Epidermal melanocyte (primary cell): ENCODE results near the gene HILPDA.
"Not testable (repeated sequence)": the region's sequence is repeated elsewhere in the genome, so short reads cannot be mapped to it uniquely, and the experiment has no call there.

Experiments
- DNase-seq: peaks from one replicate; pipeline ENCODE4 v3.0.0; 2011; ENCODE audit warnings: low spot score; ENCODE audit not compliant: insufficient read length

HILPDA gene

DNA sequence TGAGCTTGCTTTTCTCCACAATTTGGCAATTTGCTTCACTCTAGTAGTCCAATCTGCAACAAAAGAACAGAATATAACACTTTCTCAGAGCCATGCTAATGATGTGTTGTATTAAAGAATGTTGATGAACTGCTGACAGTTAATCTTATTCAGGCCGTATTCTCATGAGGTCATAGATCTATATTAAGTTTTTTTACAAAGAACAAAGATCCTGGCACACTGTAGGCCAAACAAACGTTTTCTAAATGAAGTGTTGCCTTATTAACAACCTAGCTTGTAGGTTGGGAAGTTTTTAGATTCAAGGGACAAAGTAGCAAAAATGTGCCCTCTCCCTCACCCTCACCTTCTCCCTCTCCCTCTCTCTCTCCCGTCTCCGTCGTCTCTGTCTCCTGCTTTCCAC lies 6.8 kb downstream of the HILPDA start:
- DNase-seq: no peak

DNA sequence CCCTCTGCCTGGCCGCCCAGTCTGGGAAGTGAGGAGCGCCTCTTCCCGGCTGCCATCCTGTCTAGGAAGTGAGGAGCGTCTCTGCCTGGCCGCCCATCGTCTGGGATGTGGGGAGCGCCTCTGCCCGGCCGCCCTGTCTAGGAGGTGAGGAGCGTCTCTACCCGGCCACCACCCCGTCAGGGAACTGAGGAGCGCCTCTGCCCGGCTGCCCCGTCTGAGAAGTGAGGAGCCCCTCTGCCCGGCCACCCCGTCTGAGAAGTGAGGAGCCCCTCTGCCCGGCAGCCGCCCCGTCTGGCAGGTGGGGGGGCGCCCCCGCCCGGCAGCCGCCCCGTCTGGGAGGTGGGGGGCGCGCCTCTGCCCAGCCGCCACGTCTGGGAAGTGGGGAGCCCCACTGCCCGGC lies 7.7 kb downstream of the HILPDA start:
- DNase-seq: not testable (repeated sequence)

- not testable (repeated sequence) for DNase-seq
Observed at GRCh38 chr7:128463933-128464332, 8.3 kb downstream of the HILPDA start.

DNA sequence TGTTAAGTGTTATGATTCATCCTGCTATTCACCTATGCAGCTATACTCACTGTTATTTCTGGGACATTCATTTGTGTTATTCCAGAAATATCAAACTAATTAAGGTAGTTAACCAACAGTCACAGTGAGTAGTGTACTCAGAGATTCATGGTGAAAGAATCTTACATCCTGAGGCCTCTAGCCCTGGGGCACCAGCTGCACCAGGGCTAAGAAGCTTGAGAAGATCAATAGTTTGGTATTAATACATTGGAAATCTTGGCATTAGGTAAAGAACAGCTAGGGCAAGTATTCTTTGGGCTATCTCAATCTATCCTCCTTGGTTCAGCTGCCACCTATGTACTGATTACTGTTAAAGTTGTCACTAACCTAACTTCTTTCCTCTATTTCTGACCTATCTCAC lies 11.2 kb downstream of the HILPDA start:
- DNase-seq: not testable (repeated sequence)

GRCh38 chr7:128476402-128477335 lies 21.0 kb downstream of the HILPDA start, which contains the start of gene METTL2B:
Gene METTL2B (plus strand): TSS chr7:128476748. CDS start chr7:128476766, 18 bp downstream.
- DNase-seq: peak; percentile 75

- DNase-seq: peak; percentile 12
Observed at GRCh38 chr7:128477336-128477690, 21.6 kb downstream of the HILPDA start.

GRCh38 chr7:128479082-128479481 lies 23.4 kb downstream of the HILPDA start:
- not testable (repeated sequence) for DNase-seq

GRCh38 chr7:128488134-128488533 lies 32.5 kb downstream of the HILPDA start:
- DNase-seq: not testable (repeated sequence)

DNA sequence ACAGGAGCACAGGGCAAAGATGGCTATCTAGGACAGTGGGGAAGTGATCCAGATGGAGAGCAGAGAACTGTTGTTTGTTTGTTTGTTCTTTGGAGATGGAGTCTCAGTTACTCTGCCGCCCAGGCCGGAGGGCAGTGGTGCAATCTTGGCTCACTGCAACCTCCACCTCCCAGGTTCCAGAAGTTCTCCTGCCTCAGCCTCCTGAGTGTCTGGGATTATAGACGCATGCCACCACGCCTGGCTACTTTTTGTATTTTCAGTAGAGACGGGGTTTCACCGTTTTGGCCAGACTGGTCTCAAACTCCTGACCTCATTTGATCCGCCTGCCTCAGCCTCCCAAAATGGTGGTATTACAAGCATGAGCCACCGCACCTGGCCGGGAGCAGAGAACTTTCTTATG lies 41.7 kb downstream of the HILPDA start:
- no peak for DNase-seq

GRCh38 chr7:128505416-128505815 lies 49.7 kb downstream of the HILPDA start:
- DNase-seq: not testable (repeated sequence)

DNA sequence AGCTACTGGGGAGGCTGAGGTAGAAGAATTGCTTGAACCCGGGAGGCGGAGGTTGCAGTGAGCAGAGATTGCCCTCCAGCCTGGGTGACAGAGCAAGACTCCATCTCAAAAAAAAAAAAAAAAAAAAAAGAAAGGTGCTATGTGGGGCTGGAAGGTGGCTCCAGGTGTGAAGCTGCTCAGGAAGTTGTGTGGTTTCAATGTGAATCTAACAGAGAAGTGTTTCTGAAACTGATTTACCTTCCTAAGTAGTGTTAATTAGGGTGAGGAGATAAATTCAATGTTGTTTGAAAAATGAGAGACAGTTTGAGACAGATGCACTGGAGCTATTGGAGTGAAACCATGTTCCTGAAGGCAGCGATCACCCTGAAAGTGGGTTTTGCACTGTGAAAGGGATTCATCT lies 51.1 kb downstream of the HILPDA start:
- not testable (repeated sequence) for DNase-seq

DNA sequence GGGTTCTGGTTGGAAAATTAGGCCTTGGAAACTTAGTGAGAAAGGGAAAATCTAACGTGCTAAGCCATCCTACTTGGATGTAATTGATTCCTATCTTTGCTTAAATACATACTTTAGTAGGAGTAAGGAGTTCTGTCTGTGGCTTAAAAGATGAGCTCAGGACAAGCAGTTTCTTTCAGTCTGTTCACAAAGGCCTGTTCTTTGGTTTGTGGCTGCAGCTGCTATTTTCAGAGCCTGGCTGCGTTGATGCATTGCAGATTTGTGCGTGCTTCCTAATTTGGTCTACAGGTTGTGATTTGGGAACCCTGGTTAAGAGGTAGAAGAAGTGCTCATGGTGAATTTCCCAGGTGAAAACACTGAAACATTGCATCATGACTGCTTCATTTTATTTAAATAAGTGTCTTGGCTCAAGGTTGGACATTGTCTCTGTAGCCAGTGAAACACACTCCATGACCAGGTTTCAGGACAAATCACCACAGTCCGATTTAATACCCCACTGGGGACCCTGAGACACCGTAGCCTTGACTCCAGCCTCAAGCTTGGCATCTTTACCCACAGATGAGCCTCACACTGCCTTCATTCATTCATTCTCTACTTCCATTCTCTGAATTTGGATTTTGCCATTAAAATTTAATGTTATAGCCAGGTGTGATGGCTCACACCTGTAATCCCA lies 51.8 kb downstream of the HILPDA start:
- not testable (repeated sequence) for DNase-seq
